Measurements from ENCODE around the gene SULT1A1. TPM values are rescaled to one million over a fixed set of nuclear protein-coding genes. Genes with fewer than 3 reads are reported as not detected.

SULT1A1 gene
- total and polyA plus RNA-seq, 2 of the 4 experiments (the other 2 are of a cell fraction) = 1.2 to 1.6 TPM

DNA sequence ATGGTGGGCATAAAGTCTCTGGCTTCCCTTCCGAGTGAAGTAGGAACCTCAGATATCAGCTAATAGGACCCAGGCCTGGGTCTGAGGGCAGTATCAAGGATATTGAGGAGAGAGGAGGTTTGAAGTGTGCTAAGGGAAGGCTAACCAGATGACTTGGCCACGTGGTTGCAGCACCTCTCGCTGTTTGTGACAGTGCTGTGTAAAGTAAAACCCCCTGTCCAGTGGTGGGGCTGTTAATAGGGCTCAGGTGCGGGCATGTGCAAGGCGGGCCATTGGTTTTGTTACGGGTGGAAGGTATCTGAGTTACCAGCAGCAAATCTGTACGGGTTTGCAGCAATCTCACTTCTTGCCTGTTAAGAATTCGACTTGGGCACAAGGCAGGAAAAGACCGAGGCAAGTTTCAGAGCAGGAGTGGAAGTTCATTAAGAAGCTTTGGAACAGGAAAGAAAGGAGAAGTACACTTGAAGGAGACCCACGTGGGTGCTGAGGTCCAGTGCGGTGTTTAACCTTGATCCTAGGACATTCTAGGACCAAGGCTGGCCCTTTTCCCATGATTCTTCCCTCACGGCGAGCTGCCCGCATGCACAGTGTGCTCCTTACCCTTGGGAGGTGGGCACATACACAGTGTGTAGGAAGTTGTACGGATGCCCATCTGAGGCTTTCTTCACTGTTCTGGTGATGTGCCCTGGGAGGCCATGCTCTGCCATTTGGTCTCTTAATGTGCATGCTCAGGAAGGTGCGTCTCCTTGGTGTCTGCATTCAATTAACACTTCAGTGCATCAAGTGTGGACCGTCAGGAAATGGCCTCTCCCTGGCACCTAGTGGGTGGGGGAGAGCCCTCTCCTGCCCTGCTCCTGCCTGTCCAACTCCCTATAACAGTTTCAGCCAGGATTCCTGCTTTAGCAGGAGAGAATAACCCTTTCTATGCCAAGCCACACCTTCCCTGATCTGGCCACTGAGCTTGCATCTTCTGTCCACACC is 35.8 kb downstream of the SULT1A1 start:
- Histone ChIP-seq H4K20me1 (ENCODE audit: insufficient read depth, low read length) (no peaks in the 10 kb centered on the region), H3K4me1 (ENCODE audit: control insufficient read depth, insufficient read depth, low read length) (peaks cover 9% of the 10 kb centered on the region), H3K27me3 (ENCODE audit: control insufficient read depth, insufficient read depth, low read length) (no peaks in the 10 kb centered on the region), H3K4ac (ENCODE audit: low read depth, low read length) (no peak overlapping the region), H3K9me3 (ENCODE audit: control insufficient read depth, insufficient read depth, low read length) (no peaks in the 10 kb centered on the region), H2BK20ac (ENCODE audit: low read depth, low read length) (no peak overlapping the region), H4K5ac (ENCODE audit: low read depth, low read length) (no peak overlapping the region), H3K14ac (replicated peaks; ENCODE audit: low read depth, low read length) (no peak overlapping the region), H2AK9ac (replicated peaks; ENCODE audit: low read depth, low read length, poor library complexity) (no peak overlapping the region), H4K8ac (ENCODE audit: low read depth in 2 of 2, low read length in 2 of 2) (no peak overlapping the region), H2AFZ (replicated peaks; ENCODE audit: low read length, poor library complexity) (no peak overlapping the region), H2AK5ac (ENCODE audit: low read depth, low read length) (no peak overlapping the region), H2BK120ac (ENCODE audit: low read depth, low read length) (no peak overlapping the region), H3K36me3 (ENCODE audit: control insufficient read depth, insufficient read depth, low read length) (no peaks in the 10 kb centered on the region), H4K91ac (ENCODE audit: insufficient read depth, low read depth, low read length) (no peak overlapping the region), H2BK5ac (ENCODE audit: low read depth, low read length, poor library complexity, severe bottlenecking) (no peak overlapping the region), H3K56ac (ENCODE audit: extremely low read depth, insufficient read depth, low read length) (no peak overlapping the region), H3K27ac (ENCODE audit: insufficient read depth, low read length) (no peak overlapping the region), H3K9ac (ENCODE audit: low read depth, low read length) (no peak overlapping the region), H2BK15ac (ENCODE audit: low read depth, low read length) (no peak overlapping the region), H3K79me1 (ENCODE audit: low read depth in 1 of 2, low read length in 2 of 2) (peaks cover 6 to 11% of the 10 kb centered on the region in 2 experiments; a peak in 2 of 4 replicates), H3K9me1 (ENCODE audit: insufficient read depth, low read length) (no peaks in the 10 kb centered on the region; the same call in 1 of the 2 replicates), H3K18ac (ENCODE audit: low read depth, low read length) (no peak overlapping the region), H3K4me2 (ENCODE audit: low read depth, low read length) (no peak overlapping the region), H3K4me3 (ENCODE audit: insufficient read depth, low read depth, low read length) (no peak overlapping the region), H3K23ac (ENCODE audit: low read depth, low read length) (no peak overlapping the region)
- DNase-seq (no peak), ATAC-seq (ENCODE audit: low read depth) (no peak)
- no TSS peak for BruUV-seq (replicated peaks)
- no peak for TF ChIP-seq RAD21 (IDR thresholded peaks at IDR 0.05; ENCODE audit: low read length)
- TF ChIP-seq, protein P1, sequence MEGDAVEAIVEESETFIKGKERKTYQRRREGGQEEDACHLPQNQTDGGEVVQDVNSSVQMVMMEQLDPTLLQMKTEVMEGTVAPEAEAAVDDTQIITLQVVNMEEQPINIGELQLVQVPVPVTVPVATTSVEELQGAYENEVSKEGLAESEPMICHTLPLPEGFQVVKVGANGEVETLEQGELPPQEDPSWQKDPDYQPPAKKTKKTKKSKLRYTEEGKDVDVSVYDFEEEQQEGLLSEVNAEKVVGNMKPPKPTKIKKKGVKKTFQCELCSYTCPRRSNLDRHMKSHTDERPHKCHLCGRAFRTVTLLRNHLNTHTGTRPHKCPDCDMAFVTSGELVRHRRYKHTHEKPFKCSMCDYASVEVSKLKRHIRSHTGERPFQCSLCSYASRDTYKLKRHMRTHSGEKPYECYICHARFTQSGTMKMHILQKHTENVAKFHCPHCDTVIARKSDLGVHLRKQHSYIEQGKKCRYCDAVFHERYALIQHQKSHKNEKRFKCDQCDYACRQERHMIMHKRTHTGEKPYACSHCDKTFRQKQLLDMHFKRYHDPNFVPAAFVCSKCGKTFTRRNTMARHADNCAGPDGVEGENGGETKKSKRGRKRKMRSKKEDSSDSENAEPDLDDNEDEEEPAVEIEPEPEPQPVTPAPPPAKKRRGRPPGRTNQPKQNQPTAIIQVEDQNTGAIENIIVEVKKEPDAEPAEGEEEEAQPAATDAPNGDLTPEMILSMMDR (conservative IDR thresholded peaks at IDR 0.05; ENCODE audit: low read depth, low read length) = no peak
- no peak for TF ChIP-seq FOS (IDR thresholded peaks at IDR 0.05; ENCODE audit: low read depth, low read length)
- TF ChIP-seq, protein P2, sequence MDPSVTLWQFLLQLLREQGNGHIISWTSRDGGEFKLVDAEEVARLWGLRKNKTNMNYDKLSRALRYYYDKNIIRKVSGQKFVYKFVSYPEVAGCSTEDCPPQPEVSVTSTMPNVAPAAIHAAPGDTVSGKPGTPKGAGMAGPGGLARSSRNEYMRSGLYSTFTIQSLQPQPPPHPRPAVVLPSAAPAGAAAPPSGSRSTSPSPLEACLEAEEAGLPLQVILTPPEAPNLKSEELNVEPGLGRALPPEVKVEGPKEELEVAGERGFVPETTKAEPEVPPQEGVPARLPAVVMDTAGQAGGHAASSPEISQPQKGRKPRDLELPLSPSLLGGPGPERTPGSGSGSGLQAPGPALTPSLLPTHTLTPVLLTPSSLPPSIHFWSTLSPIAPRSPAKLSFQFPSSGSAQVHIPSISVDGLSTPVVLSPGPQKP (IDR thresholded peaks at IDR 0.05; ENCODE audit: borderline replicate concordance, low read depth, low read length) = no peak
- TF ChIP-seq MAZ (IDR thresholded peaks at IDR 0.05; ENCODE audit: borderline replicate concordance, low read depth, low read length) = no peak
- TF ChIP-seq SMC3 (IDR thresholded peaks at IDR 0.05; ENCODE audit: low read depth, low read length) = no peak
- TF ChIP-seq, protein P3, sequence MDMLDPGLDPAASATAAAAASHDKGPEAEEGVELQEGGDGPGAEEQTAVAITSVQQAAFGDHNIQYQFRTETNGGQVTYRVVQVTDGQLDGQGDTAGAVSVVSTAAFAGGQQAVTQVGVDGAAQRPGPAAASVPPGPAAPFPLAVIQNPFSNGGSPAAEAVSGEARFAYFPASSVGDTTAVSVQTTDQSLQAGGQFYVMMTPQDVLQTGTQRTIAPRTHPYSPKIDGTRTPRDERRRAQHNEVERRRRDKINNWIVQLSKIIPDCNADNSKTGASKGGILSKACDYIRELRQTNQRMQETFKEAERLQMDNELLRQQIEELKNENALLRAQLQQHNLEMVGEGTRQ (IDR thresholded peaks at IDR 0.05; ENCODE audit: low read depth, low read length) = no peak
- no peak for TF ChIP-seq POLR2A (IDR thresholded peaks at IDR 0.05; ENCODE audit: low read depth, low read length)
- no peak for TF ChIP-seq CHD1 (IDR thresholded peaks at IDR 0.05; ENCODE audit: low read depth, low read length)
- TF ChIP-seq NFE2L2 (IDR thresholded peaks at IDR 0.05; ENCODE audit: low read depth, low read length) = no peak
- TF ChIP-seq RFX5 (IDR thresholded peaks at IDR 0.05; ENCODE audit: low read depth, low read length) = no peak
- intact Hi-C loops (cut with micrococcal nuclease) = no loop called here
- WGBS, 2 experiments (ENCODE audit: extremely low coverage in 2 of 2, insufficient read length in 1 of 2) = 92% methylated on average over 8 of the region's 17 CpGs; no CpG with 5 or more reads in 1 of the 2 experiments
- ChIA-PET POLR2A (ENCODE audit: unreplicated experiment) (no interaction called here), CTCF (no interaction called here)
- dilution Hi-C loops (cut with HindIII; ENCODE audit: low sequenced_read_pairs, unreplicated experiment) = no loop called here
- in situ Hi-C loops (cut with MboI; ENCODE audit: low sequenced_read_pairs) = no loop called here

Data from IMR-90 (cell line).